ENCODE results near the gene TGFBI.

TGFBI gene

GRCh38 chr5:136004436-136004835 is 24.4 kb upstream of the TGFBI start:
- DNase-seq, result no peak

DNA sequence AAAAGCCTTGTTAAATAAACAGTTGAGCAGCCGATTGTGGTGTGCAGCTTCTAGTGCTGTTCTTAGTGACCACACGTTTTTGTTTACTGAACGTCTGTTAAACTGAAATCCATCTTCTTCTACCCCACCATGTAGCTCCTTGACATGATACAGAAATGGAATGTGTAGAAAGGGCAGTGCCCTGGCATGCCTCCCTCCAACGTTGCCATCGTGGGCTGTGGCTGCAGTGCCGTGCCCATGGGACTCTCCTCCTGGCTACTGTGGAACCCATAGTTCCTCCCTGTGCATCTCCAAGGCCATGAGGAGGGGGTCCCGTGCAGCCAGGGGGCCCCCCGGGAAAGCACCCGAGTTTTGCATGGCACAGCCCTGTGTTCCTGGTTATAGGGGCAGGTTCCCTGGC is 23.3 kb upstream of the TGFBI start:
- no peak for DNase-seq

GRCh38 chr5:136006164-136006563 is 22.6 kb upstream of the TGFBI start:
- no peak for DNase-seq

- no peak for DNase-seq
These were observed 22.0 kb upstream of the TGFBI start for GRCh38 chr5:136006761-136007251.

GRCh38 chr5:136007271-136007670 is 21.5 kb upstream of the TGFBI start:
- DNase-seq, result no peak

DNA sequence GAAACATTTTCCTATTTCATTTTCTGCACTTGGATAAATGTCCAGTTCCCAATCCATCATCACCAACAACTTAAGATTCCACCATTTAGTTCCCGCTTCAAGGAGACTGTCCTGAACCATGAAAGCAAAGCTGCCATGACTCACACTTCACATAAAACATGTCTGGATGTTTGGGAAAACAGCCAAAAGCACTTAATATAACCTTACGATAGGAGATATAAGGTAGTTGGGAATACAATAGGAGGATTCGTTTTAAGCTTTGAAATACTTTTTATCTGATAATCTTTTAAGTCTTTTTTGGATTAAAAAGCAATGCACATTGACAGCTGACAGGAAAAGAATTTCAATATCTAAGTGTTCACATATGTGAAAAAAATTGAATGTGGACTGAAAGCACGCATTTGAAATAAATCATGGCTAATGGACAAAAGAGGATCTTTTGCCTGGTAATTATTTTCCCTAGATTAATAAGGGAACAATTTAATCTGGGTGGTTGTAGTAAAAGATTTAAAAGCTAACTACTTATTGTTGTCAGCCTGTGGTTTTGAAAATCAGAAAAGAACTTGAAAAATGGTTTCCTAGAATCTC is 17.3 kb upstream of the TGFBI start:
- DNase-seq, result no peak

DNA sequence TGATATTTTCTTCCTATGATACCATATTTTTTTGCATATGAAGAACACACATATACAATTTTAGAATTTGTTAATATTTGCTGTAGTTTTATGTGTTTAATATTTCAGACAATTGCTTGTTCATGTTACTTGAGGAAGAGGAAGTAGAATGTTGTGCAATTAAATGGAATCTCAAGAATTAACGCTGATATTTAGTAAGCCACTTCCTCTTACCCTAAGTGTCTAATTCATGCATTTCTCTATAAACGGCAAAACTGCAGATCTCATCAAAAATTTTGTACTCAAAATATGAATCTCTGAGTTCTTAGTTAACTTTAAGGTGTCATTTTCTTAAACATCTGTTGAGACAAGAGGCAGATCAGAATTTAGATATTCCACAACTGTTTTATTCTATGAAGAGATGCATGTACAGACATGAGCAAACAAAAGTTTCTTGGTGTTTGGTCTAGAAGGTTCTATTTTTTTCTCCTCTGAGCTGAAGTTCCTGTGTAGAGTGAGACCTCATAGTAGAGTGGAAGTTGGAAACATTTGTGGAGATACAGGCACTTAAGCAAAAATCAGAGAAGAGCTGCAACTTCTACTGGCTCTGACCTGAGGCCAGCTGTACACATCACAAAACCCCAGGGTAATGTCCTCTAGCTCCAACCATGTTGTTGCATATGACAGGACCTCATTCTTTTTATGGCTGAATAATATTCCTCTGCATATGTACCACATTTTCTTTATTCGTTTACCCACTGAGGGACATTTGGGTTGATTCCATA is 16.6 kb upstream of the TGFBI start:
- DNase-seq, result peak; percentile 82

- no peak for DNase-seq
These were observed 15.2 kb upstream of the TGFBI start for GRCh38 chr5:136013559-136013958.

DNA sequence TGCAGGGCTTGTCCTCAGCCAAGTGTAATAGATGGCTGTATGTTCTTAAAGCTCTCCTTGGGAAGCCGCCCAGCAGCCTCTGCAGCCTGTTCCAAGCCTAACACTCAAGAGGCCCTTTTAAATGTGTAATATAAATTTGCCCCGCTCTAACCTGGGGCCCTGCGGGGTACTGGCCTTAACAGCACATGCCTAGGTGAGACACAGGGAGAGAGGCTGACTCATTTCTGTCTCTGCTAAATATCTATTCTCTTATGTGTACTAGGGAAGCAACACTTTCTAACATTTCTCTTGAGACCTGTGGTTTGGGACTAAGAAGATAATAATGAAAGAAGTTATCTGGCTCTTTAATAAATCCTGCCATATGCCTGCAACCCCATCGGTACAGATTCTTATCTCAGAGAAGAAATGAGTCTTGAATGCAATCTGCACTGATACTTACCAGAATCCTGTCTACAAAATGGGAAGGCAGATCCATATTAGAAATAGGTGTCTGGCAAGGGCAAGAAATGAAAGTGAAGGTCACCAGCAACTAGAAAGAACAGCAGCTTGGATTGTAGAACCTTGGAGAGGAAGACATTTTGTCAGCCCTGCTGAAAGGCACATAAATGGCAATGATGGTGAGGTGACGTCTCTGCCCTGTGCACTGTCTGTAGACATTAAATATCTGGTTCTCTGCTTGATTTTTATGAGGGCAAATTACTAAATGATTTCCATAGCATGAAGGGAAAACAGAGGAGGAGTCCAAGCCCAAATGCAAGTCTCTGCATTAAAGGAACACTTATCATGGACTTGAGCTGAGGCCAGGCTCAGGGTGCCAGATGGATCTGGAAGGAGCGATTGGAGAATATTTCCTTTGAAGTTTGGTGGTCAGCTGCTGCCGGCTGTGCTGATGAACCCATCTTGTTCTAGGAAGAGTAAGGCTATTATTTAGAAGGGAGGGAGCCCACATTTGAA is 14.5 kb upstream of the TGFBI start:
- no peak for DNase-seq

GRCh38 chr5:136015003-136015375 is 13.8 kb upstream of the TGFBI start:
- DNase-seq, result no peak

DNA sequence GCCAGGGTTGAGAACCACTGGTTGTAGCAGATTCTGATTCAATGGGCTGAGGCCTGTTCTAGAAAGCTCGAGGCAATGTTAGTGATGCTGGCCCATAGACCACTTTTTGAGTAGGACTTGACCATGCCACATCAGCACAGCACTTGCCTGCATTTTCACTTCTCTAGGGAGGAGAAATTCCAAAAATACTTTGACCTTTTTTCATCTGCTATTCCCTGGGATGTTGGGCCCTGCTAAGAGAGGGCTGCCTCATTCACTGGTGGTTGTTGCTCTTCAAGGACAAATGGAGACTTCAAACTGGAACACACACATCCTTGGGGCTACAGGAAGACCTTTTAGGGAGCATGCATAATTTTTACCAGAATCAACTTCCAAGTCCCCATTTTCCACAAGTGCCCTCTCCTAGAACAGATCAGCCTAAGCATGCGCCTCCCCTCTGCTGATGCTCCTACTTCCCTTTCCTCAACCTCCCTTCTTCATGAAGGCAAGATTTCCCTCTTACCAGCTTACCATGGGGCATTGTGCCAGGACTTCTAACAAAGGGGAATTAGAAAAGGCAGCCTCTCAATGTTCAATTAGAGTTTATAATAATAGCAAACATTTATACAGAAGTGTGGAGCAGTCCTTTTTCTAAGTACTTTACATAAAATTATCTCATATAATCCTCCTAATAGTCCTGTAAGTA is 12.7 kb upstream of the TGFBI start:
- no peak for DNase-seq

DNA sequence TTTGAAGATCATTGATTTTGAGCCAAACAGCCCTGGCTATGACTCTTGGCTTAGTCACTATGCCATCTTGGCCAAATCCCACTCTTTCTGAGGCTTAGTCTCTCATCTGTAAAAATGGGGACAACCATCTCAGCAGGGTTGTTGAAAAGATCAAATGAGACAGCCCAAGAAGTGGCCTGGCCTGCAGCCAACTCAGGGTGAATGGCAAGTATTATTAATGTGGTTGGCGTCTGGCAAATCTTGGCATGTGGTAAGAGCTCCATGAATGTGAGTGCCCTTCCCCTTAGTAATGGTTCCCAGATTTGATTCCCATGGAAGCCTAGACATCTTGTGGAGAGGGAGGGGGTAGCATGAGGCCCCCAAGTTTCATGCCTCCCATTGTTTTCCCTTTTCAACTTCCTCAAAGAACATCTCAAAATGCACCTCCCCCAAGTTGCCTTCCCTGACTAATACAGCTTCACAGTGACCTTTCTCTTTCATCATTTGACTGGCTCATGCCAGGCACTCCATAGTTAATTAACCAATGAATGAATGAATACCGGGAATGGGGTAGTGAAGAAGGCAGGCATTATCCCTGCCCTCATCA is 11.8 kb upstream of the TGFBI start:
- DNase-seq, result peak; percentile 61

GRCh38 chr5:136018814-136019783 is 9.7 kb upstream of the TGFBI start:
- peak; percentile 69 for DNase-seq

DNA sequence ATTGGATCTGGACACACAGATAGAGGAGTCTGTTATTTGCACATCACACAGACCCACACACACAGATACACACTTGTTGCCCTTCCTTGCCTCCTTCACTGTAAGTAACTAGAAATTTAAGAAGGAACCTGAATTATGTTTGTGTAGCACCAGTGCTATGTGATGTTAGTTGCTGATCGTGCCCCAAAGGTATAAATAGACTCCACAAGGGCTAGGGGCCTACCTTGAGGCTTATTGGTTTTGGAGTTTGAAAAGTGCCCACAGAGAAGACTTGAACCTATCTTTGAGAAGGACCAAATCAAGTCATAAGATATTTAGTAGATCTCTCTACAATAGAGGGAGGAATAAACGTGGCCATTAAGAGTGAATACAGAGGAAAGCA is 8.8 kb upstream of the TGFBI start:
- no peak for DNase-seq

DNA sequence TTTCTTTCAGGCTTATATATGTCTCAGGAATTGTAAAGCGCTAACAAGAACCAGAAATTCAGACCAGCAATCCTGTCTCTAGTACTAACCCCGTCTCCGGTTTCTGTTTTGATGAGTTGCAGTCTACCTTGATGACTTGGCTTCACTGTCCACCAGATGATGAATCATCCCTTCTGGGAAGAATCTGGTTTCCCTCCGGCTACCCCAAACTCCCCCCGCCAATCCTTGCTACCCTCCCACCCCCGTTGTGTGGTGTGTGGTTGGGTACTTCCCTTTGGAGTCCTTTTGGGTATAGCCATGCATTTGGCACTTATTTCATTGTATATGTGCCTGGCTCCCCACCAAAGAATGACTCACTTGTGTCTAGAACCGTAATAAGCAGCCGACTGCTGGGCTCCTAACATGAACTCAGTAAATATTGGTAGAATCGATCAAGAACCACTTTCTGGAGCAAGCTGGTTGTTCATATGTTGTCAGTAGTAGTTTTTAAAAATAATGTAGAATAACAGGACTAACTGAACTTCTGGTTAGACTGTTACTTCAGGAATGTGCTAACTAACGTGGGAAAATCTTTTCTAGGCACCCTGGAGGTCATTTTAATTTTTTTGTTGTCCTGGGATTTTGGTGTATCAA is 8.3 kb upstream of the TGFBI start:
- peak; percentile 49 for DNase-seq

DNA sequence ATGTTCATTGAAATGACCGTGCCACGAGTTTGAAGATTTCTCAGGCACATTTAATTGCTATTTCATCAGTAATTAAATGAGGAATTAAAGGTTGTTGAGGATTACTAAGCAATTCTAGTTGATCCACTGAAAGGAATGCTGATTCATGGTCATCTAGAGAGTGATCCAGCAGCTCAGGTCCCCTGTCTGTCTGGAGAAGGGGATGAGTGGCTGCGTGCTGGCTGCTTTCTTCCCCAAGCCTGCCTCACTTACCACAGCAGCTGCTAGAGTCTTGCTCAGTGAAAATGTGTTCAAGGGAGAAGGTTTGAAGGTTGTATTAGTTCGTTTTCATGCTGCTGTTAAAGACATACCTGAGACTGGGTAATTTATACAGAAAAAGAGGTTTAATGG is 7.8 kb upstream of the TGFBI start:
- DNase-seq, result no peak

- DNase-seq, result no peak
These were observed 5.8 kb upstream of the TGFBI start for GRCh38 chr5:136022965-136023364.

- DNase-seq, result peak; percentile 41
These were observed 4.7 kb upstream of the TGFBI start for GRCh38 chr5:136023958-136024541.

DNA sequence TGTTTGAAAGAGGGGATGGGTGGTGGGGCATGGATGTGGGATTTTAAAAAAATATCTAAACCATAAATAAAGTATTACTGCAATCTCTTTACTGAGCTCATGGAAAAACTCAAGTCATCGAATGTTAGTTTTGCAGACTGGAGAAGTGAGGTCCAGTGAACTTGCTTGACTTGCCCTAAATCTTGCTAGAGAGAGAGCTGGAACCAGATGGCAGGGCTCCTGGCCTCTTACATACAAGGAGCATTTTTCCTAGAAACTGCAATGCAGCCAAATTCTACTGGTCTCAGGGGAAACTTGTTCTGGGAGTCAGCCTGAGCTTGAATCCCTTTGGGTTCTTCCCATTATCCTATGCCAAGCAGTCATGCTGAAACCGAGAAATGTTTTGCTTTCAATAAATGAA is 2.9 kb upstream of the TGFBI start:
- DNase-seq, result no peak

GRCh38 chr5:136026636-136027035 is 2.2 kb upstream of the TGFBI start:
- no peak for DNase-seq

Measured in hematopoietic multipotent progenitor cell treated with erythropoietin and hydrocortisone succinate and interleukin-3 and kit ligand, for 4 days (in vitro differentiated cells).